Measurements from ENCODE around the gene TGM1. TPM values are rescaled to one million over a fixed set of nuclear protein-coding genes. Genes with fewer than 3 reads are reported as not detected.

Gene TGM1
- total and polyA plus RNA-seq, 10 of the 15 experiments (the other 5 are each of a cell fraction or from before 2014, with no cell fraction given) = 0.05 to 5.9 (median 1.8) TPM

DNA sequence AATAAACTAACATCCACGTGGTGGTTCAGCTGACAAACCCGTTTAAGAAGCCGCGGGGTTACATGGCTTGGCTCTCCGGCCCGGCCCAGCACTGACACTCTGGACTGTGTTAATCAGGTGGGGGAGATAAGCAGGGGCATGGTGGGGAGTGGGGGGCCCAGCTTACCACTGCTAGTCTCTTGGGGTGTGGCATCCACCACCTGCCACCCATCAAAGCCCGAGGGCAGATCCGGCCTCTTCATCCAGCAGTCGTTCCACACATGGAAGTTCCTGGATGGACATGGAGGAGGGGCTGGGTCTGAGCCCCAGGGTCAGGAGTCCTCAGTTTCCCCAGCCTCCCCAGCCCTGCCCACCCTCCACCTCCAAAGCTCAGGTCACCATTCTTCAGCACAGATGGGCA, 4.9 kb downstream of the TGM1 start:
- 88% methylated on average over 9 of the region's 9 CpGs for WGBS (ENCODE audit: insufficient coverage, insufficient replicate concordance, low lambda C conversion rate, missing lambda C conversion rate)
- ATAC-seq (no peak), DNase-seq (ENCODE audit: low read depth, low spot score) (no peak), FAIRE-seq (no peak)
- H3K4me2 ChIP-seq (ENCODE audit: control insufficient read depth, insufficient read depth) = no peak overlapping the region
- no peak overlapping the region for H3K9ac ChIP-seq (ENCODE audit: control insufficient read depth, insufficient read depth, low read length)
- ChIA-PET POLR2A (no interaction called here), SMC1A (ENCODE audit: uncharacterized antibody, unreplicated experiment) (interaction anchor here (0.8 kb wide), 1 partner anchor 12 kb away, joined by 3 read pairs; no protein-coding TSS in a partner anchor), CTCF (no interaction called here), RAD21 (ENCODE audit: unreplicated experiment) (no interaction called here)
- intact Hi-C loops (cut with micrococcal nuclease; ENCODE audit: unreplicated experiment) (no loop called here), in situ Hi-C loops (cut with MboI) (no loop called here)
- H3K27me3 ChIP-seq (replicated peaks in 1 of 2; ENCODE audit: control insufficient read depth in 2 of 2, insufficient read depth in 2 of 2, low read length in 1 of 2) = no peaks in the 10 kb centered on the region
- no peak overlapping the region for H3K4me3 ChIP-seq
- H3K27ac ChIP-seq (ENCODE audit: control insufficient read depth, insufficient read depth) = no peak overlapping the region
- no peak for TF ChIP-seq KAT2A (conservative IDR thresholded peaks at IDR 0.05; ENCODE audit: control insufficient read depth, low read depth, low read length)
- TF ChIP-seq DPF2 (IDR thresholded peaks at IDR 0.05) = no peak
- TF ChIP-seq MEF2B (IDR thresholded peaks at IDR 0.05; ENCODE audit: partially characterized antibody, poor library complexity, severe bottlenecking) = no peak
- no peak for TF ChIP-seq GABPA (IDR thresholded peaks at IDR 0.05; ENCODE audit: low read depth)
- no peaks in the 10 kb centered on the region for H3K79me2 ChIP-seq (ENCODE audit: control insufficient read depth, insufficient read depth, low read length)
- H4K20me1 ChIP-seq (ENCODE audit: control insufficient read depth, insufficient read depth) = no peaks in the 10 kb centered on the region
- no peak overlapping the region for H2AFZ ChIP-seq (ENCODE audit: control insufficient read depth, low read depth, low read length)
- H3K4me1 ChIP-seq (ENCODE audit: control insufficient read depth, insufficient read depth, low read length) = no peaks in the 10 kb centered on the region
- H3K36me3 ChIP-seq (ENCODE audit: control insufficient read depth in 2 of 2, insufficient read depth in 2 of 2, low read length in 1 of 2) = peaks cover 0 to 3% of the 10 kb centered on the region in 2 experiments; a peak in 2 of 4 replicates
- BruUV-seq (replicated peaks) = no TSS peak
- H3K9me3 ChIP-seq (replicated peaks; ENCODE audit: control insufficient read depth, insufficient read depth, low read length) = no peaks in the 10 kb centered on the region

DNA sequence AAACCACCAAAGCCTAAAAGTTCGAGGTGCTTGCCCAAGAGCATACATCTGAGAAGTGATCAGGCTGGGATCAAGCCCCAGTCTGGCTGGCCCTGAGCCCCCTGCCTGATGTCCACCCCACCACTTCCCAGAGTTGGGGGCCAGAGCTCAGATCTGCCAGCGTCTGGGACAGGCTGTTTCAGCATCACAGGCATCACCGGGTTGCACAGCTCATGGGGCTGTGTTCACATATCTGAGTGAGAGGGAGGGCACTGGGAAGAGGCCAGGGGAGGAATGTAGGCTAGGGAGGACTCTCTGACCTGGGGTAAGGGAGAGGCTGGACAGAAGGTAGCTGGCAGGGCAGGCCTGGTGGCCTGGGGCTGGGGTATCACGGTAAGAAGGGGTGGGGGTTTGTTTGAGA, 6.0 kb downstream of the TGM1 start:
- H3K79me2 ChIP-seq (ENCODE audit: control insufficient read depth, insufficient read depth, low read length) = no peaks in the 10 kb centered on the region
- no peak overlapping the region for H3K4me2 ChIP-seq (ENCODE audit: control insufficient read depth, insufficient read depth)
- BruUV-seq (replicated peaks) = no TSS peak
- ChIA-PET CTCF (interaction anchor here (1.8 kb wide), 1 partner anchor 13 kb away, joined by 8 read pairs; no protein-coding TSS in a partner anchor), RAD21 (ENCODE audit: unreplicated experiment) (no interaction called here), POLR2A (interaction anchor here (0.5 to 0.9 kb wide), 2 partner anchors 14 to 65 kb away, joined by 3 to 5 read pairs; partner anchors contain the start of gene RABGGTA), SMC1A (ENCODE audit: uncharacterized antibody, unreplicated experiment) (interaction anchor here (0.8 kb wide), 1 partner anchor 17 kb away, joined by 3 read pairs; no protein-coding TSS in a partner anchor)
- H2AFZ ChIP-seq (ENCODE audit: control insufficient read depth, low read depth, low read length) = no peak overlapping the region
- WGBS (ENCODE audit: insufficient coverage, insufficient replicate concordance, low lambda C conversion rate, missing lambda C conversion rate) = 64% methylated on average over 4 of the region's 4 CpGs
- no peak overlapping the region for H3K9ac ChIP-seq (ENCODE audit: control insufficient read depth, insufficient read depth, low read length)
- no peak for FAIRE-seq
- H3K27ac ChIP-seq (ENCODE audit: control insufficient read depth, insufficient read depth) = no peak overlapping the region
- DNase-seq (ENCODE audit: low read depth, low spot score) = no peak
- no peaks in the 10 kb centered on the region for H4K20me1 ChIP-seq (ENCODE audit: control insufficient read depth, insufficient read depth)
- H3K9me3 ChIP-seq (replicated peaks; ENCODE audit: control insufficient read depth, insufficient read depth, low read length) = no peaks in the 10 kb centered on the region
- no peaks in the 10 kb centered on the region for H3K4me1 ChIP-seq (ENCODE audit: control insufficient read depth, insufficient read depth, low read length)
- in situ Hi-C loops (cut with MboI) (no loop called here), intact Hi-C loops (cut with micrococcal nuclease; ENCODE audit: unreplicated experiment) (no loop called here)
- no peak for ATAC-seq
- H3K36me3 ChIP-seq (ENCODE audit: control insufficient read depth in 2 of 2, insufficient read depth in 2 of 2, low read length in 1 of 2) = peaks cover 0 to 3% of the 10 kb centered on the region in 2 experiments; a peak in 2 of 4 replicates
- TF ChIP-seq, protein P1, sequence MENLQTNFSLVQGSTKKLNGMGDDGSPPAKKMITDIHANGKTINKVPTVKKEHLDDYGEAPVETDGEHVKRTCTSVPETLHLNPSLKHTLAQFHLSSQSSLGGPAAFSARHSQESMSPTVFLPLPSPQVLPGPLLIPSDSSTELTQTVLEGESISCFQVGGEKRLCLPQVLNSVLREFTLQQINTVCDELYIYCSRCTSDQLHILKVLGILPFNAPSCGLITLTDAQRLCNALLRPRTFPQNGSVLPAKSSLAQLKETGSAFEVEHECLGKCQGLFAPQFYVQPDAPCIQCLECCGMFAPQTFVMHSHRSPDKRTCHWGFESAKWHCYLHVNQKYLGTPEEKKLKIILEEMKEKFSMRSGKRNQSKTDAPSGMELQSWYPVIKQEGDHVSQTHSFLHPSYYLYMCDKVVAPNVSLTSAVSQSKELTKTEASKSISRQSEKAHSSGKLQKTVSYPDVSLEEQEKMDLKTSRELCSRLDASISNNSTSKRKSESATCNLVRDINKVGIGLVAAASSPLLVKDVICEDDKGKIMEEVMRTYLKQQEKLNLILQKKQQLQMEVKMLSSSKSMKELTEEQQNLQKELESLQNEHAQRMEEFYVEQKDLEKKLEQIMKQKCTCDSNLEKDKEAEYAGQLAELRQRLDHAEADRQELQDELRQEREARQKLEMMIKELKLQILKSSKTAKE (IDR thresholded peaks at IDR 0.05; ENCODE audit: low read depth, poor library complexity, severe bottlenecking) = no peak
- TF ChIP-seq EGR1 (IDR thresholded peaks at IDR 0.05; ENCODE audit: borderline replicate concordance in 1 of 2, low read depth in 2 of 2, low read length in 2 of 2) (no peak), TCF7 (IDR thresholded peaks at IDR 0.05; ENCODE audit: borderline replicate concordance) (no peak)
- TF ChIP-seq, protein P2, sequence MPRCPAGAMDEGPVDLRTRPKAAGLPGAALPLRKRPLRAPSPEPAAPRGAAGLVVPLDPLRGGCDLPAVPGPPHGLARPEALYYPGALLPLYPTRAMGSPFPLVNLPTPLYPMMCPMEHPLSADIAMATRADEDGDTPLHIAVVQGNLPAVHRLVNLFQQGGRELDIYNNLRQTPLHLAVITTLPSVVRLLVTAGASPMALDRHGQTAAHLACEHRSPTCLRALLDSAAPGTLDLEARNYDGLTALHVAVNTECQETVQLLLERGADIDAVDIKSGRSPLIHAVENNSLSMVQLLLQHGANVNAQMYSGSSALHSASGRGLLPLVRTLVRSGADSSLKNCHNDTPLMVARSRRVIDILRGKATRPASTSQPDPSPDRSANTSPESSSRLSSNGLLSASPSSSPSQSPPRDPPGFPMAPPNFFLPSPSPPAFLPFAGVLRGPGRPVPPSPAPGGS (IDR thresholded peaks at IDR 0.05; ENCODE audit: borderline replicate concordance, insufficient read depth, low read depth, low read length, poor library complexity, severe bottlenecking) = no peak
- H3K27me3 ChIP-seq (replicated peaks in 1 of 2; ENCODE audit: control insufficient read depth in 2 of 2, insufficient read depth in 2 of 2, low read length in 1 of 2) = no peaks in the 10 kb centered on the region
- H3K4me3 ChIP-seq = no peak overlapping the region
